OCI-LY1 (cell line): ENCODE results near the gene BCAR3.

Source experiments
- CTCF ChIP-seq: fragments of 200-600 bp; sonication (generic), shearing (Covaris generic); IDR thresholded peaks from 2 replicates; pipeline ENCODE4 v1.5.1; 2017; ENCODE audit warnings: mild to moderate bottlenecking, antibody characterized with exemption, low read length, moderate library complexity, mixed read lengths
- EZH2 ChIP-seq: fragments of 200-600 bp; sonication (generic), shearing (Covaris generic); IDR thresholded peaks from 2 replicates; pipeline ENCODE4 v1.8.0; 2017; ENCODE audit warnings: borderline replicate concordance, mixed run types, mild to moderate bottlenecking, antibody characterized with exemption, low read length, moderate library complexity, mixed read lengths

- no peak for TF ChIP-seq CTCF
- no peak for TF ChIP-seq EZH2
Observed at GRCh38 chr1:93528412-93528811, 153.2 kb downstream of the BCAR3 start.
